Measurements from ENCODE around the gene PCNX2.
"Not testable (repeated sequence)": the region's sequence is repeated elsewhere in the genome, so short reads cannot be mapped to it uniquely, and the experiment has no call there.

Gene PCNX2

DNA sequence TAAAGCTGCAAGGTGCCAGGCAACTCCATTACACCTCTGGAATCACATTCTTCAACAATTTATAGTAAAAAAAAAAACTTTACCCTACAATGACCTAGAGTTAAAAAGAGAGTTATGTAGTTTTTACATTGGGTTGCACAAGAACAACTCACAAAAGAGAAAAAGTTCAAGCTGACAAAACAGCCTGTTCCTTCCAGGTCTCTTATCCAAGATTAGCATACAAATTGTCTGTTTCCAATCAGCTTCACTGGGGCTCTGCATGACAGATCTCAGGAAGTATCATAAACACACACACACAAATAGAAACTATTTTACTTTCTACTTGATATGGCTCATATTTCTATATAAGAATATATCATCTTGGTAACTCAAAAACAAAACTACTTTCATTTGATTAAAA, 154.6 kb downstream of the PCNX2 start:
- DNase-seq: no peak

DNA sequence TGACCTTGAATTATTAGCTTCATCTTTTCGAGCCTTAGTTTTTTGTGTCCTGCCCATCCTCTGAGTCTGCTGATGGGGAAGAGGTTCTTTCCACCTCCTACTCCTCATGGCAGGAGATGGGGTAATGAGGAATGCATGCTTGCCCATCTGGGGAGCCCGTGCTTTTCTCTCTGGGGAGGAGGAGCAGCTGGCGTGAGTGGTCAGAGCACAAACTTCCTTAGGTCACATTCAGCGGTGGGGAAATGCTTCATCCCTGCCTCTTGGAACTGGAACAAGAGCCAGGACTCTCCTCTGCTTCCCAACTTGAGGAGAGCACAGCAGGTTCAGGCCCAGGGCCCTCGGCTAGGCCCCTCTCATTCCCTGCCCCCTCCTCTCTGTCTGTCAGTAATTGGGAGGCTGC, 155.0 kb downstream of the PCNX2 start:
- no peak for DNase-seq

DNA sequence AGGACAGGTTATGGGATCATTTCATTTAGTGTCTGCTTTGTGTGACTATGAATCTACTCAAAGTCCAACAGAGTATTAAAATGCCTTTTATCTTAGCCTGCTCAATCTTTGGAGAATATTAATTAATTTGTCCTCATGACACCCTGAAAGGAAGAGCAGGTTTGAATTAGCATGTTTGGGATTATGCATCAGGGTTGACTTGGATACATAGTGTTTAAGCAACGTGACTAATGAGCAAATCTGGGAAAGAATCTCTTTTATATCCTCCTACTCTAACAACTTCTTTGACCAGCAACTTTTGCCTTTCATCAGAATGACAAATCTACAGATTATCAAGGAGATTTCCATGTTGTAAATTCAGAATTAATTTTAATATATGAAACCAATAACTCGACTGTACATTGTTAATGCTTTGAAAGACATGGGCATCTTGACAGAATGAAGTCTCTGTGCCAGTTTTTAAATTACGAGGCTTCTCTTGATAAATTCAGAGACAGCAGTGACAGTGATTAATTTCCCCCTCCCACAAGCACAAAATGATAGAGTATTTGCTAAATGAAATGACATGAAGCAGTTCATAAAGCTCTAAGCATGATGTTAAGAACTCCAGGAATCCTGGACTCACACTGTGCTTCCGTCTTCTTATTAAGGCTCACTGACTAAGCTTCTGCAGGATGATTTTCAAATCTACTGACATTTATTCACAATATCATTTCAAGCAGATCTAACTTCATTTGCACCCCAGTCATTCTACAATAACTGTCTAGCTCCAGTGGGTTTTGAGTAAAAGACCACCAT, 156.5 kb downstream of the PCNX2 start:
- no peak for DNase-seq

DNA sequence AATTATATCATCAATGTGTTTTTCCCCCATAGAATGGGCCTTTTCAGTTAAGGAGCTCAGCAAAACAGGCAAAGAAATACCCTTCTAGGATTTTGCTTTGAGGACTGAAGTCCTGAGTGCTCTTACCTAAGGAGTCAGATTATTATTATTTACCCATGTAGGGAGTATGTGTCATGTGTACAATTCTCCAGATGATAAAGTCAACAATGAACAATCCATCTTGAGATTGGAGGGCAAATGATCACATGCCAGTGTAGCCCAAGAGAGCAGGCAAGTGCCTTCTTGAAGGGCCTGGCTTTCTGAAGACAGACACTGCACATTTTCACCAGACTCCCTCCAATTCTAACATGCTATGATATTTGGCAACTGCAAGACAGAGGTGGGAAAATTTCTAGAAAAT, 159.7 kb downstream of the PCNX2 start:
- no peak for DNase-seq

DNA sequence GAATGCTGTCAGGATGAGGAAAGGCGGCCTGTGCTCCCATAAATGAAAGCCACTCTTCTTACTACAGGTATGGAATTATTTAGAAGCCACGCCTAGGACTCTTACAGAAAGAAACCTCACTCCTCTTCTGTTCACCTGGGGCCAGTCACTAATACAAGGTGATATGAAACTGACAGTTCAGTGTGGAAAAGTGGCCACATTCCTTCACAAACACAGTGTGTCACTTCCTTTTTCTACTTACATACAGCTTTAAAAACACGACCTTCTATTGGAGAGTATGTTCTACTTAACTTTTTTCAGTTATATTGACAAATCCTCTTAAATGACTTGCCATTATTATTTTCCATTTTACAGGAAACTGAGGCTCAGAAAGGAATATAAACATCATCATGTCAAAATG, 163.1 kb downstream of the PCNX2 start:
- no peak for DNase-seq

DNA sequence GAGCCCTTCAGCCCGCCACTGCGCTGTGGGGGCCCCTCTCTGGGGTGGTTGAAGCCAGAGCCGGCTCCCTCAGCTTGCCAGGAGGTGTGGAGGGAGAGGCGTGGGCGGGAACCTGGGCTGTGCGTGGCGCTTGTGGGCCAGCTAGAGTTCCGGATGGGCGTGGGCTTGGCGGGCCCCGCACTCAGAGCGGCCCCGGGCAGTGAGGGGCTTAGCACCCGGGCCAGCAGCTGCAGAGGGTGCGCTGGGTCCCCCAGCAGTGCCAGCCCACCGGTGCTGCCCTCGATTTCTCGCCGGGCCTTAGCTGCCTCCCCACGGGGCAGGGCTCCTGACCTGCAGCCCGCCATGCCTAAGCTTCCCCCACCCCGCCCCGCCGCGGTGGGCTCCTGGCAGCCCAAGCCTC, 166.5 kb downstream of the PCNX2 start:
- not testable (repeated sequence) for DNase-seq

DNA sequence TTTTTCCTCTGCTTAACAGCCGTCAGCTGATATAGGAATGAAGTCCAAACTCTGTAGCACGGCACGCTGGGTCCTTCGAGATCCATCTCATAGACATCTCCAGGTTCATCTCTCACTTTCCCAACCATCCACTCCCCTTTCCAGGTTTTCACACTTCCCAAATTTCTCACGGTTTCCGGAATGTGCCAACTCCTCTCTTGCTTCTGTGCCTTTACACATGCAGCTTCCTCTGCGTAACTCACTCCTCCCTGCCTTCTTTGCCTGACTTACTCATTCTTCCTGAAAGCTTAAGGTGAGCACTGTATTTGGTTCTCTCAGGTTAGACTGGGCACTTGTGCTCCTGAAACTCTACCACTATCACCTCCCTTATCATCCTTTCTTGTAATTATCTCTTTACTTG, 168.4 kb downstream of the PCNX2 start:
- DNase-seq: no peak

DNA sequence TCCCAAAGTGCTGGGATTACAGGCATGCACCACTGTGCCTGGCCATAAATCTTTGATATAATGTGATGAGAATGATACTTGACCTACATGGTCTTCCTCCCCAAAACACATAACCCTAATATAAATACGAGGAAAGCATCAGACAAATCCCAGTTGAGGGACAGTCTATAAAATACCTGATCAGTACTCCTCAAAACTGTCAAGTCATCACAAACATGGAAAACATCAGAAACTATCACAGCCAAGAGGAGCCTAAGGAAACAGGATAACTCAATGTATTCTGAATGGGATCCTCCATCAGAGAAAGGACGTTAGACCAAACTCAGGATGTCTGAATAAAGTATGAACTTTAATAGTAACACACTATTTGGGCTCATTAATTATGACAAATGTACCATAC, 172.7 kb downstream of the PCNX2 start:
- DNase-seq: no peak

DNA sequence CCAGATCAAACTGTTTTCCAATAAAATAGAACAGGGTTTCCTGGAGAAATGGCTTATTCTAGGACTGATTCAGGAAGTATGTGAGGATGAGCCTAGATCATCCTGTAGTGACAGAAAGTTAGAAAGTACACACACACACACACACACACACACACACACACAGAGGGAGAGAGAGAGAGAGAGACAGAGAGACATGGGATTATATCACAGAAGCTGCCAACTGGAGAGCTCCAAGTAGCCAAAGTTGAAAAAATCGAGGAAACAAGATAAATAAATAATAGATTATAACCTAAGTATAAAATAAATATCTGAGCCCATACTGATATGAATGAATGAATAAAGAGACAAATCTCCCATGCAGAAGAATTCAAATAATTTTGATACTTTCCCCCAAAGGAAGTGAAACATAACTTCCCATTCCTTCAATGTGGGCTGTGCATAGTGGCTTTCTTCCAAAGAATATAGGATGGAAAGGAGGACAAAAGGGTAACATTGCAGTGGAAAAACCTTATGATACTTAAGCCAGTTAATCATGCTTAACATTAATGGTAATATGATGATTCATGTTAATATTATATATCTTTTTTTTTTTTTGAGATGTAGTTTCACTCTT, 173.5 kb downstream of the PCNX2 start:
- DNase-seq: no peak

DNA sequence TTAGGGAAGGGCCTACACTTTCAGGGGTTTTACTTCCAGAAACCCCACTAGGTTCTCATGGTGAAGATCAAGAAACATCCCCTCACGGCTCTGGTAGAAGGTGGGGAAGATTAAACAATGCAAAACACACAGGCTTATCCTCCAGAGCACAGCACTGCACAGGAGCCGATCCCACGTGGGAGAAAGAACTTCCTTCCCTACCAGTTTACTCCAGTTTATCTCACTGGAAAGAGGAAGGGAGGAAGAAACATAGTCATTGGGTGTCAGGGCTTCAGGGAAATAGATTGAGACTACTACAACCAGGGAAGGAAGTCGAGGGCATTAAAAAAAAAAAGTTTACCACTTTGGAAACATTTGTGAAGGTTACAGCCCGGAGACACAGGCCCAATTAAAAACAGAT, 180.7 kb downstream of the PCNX2 start:
- DNase-seq: no peak

DNA sequence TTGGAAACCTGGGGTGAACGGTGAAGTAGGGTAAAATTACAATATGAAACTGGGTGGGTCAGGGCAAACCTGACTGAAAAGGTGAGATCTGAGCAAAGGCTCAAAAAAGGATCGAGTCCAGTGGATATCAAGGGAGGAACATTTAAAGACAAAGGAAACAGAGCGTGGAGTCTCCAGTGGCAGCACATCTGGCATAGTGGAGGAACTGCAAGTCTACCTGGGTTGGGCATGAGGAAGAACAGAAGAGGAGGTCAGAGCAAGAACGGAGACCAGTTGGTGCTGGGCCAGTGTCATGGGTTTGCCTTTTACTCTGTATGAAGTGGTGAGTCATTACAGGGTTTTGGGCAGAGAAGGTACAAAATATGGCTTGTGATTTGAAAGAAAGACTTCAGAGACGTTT, 181.4 kb downstream of the PCNX2 start:
- DNase-seq: no peak

DNA sequence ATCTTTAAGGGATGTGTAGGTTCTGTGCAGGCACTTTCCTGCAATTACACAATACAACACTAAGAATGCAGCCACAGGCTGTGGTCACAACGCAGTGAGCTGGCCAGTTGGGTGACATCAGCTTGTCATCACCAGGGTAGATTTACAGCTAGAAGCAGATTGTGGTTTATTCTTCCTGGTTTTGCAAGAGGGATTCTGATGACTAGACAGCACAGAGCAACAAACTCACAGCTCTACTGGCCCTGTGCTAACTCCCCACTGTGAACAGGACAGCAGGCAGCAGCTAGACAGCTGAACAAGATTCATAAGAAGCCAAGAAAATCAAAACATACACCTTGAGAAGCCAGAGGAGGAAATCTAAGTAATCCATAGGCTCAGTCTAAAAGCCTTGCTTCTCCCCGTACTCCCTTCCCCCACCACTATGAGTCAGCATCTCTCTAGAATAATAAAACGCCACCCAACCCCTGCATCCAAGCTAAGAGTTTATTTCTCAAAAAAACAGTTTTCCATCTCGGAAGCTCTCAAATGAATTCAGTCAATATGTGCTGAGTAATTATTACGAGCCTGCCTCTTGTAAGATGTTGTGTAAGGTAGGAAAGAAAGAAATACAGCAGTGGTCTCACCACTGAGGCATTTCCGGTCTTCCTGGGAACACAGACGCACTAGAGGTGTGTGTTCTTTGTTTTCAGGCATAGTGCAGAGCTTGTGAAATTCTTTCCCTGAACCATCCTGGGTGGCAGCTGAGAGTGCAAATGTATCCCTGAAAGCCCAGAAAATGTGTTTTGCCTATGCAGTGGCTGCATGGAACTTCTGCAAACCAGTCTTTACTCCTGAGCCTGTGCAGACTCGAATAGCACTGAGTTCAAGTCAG, 182.3 kb downstream of the PCNX2 start:
- DNase-seq: no peak

DNA sequence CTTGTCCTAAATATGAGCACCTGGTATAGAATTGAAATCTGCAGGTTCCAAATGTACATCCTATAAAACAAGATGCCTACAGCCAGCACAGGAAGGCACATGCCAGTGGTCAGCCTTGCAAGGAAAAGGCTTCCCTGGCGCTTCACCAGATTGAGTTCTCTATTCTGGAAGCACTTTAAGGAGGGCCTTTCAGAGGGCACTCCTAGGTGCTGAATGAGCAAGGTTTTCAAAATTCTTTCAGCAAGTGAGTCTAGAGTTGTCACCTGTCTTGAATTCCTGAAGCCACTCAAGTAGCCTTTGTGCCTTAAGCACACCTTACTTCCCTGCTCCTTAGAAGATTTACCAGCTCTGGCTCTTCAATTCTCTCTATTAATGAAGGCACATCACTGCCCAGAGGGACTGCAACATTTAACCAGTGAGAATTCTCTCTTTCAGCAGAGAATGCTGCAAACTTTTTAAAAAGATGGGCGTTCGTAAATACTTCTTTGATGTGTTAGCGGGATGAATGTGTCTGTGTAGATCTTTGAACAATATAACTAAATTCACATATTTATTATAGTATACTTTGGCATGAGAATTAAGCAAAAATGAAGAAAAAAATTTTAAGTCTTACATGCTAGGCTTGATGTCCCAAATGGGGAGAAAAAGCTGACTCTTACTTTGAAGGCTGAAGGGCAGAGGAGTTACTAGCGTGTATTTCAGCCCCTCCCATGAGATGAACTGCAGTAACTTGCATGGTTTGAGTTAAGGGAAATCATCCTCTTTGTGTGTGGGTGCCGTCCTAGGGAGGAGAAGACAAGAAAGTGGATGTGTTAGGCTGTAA, 183.1 kb downstream of the PCNX2 start:
- no peak for DNase-seq

DNA sequence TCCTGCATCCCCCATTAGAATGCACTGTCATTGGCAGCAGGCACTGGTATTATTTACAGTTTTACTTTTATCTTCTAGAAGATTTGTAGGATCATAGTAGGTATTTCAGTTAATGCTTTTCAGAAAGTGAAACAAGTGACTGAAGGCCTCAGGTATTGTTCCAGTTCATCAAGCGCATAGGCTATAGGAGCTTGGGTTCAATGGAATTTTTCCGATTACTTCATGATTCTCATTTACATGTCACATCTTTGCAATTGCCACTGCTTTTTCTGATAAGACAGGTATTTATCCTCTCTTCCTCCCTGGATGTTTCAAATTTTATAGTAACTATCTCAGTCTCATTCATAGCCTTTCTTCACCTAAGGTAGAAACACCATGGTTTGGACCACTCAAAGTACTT, 183.8 kb downstream of the PCNX2 start:
- no peak for DNase-seq

DNA sequence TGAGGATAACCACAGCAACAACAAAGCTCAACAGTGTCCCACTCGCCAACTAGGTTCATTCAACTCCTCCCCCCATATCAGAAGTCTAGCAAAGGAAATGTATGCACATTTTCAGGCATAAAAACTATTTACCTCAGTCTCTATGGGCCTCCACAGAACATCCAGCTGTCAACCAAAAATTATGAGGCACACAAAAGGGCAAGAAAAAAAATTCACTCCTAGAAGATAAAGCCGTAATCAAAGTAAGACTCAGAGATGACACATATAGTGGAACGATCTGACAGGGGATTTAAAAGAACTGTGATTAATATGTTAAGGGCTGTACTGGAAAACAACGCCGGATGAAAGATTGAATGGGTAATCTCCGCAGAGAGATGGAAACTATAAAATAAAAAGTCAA, 186.4 kb downstream of the PCNX2 start:
- no peak for DNase-seq

DNA sequence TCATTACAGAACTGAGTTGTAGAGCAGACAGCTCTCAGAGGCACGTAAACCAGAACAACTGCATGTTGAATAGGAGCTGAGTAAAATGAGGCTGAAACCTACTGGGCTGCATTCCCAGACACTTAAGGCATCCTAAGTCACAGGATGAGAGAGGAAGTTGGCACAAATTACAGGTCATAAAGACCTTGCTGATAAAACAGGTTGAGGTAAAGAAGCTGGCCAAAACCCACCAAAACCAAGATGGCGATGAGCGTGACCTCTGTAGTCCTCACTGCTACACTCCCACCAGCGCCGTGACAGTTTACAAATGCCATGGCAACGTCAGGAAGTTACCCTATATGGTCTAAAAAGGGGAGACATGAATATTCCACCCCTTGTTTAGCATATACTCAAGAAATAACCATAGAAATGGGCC, 187.8 kb downstream of the PCNX2 start:
- not testable (repeated sequence) for DNase-seq

DNA sequence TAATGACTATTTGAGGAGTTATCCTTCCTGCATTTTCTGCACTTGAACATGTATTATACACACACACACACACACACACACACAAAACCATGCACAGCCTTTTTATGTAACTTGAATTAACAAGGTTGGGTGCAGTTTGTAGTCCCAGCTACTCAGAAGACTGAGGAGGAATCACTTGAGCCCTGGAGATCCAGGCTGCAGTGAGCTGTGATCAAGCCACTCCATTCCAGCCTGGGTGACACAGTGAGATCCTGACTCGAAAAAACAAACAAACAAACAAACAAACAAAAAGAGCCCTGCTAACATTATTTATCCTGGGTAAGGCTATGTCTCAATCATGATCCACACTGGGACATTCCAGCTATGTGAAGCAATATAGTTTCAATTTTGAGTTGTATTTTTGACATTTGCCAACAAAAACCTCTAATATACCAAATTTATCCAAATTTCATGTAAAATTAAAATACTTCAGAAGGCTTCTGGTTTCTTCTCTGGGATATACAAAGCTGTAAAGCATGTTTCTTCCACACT, 188.3 kb downstream of the PCNX2 start:
- DNase-seq: no peak

DNA sequence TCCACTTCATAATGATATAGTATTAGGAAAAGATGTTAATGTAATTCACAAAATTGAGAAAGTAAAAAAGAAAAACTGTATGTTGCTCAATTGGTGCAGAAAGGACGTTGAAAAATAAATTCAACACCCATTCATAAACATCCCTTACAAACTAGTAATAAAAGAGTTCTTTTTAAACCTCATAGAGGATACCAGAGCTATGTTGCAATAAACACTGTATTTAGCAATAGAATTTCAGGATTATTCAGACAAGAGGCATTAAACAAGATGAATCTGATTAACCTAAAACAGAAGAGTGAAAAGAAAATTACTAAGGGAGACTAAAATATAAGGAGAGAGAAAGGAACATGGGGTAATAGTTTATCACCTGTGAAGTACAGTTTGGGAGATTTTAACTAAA, 190.3 kb downstream of the PCNX2 start:
- DNase-seq: no peak

DNA sequence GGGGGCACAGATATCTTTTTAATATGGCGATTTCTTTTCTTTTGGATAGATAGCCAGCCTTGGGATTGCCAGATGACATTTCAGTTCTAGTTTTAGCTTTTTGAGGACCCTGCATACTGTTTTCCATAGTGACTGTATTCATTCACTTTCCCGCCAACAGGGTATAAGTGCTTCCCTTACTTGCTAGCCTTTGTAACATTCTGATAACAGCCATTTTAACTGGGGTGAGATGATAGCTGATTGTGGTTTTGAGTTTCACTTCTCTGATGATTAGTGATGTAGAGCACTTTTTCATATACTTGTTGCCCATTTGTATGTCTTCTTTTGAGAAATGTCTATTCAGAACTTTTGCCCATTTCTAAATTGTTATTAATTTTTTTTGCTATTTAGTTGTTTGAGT, 193.2 kb downstream of the PCNX2 start:
- no peak for DNase-seq

DNA sequence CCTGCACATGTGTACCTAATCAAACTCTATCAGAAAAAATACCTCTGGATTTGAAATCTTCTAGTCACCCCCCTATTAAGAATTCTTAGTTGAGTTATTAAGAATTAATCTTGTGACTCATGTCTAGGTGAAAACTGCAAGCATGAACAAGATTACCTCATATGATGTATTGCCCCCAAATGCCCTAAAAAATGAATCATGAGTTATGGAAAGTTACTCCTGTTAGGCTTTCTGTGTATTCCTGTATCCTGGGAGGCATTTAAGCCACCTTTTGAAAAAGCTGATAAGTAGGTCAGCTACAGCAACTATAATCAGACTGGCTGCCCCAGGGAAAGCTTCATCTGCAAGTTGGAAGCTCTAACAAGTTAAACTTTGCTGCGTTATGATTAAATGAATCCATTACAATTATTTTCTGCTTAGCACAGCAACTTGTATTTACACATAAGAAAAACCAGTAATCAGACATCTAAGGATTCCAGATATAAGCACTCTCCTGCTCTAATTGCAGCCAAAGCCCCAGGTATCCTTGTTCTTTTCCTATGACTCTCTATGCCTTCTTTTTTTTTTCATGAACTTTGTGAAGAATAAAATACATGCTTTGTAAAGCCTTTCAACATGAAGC, 197.5 kb downstream of the PCNX2 start:
- DNase-seq: no peak

DNA sequence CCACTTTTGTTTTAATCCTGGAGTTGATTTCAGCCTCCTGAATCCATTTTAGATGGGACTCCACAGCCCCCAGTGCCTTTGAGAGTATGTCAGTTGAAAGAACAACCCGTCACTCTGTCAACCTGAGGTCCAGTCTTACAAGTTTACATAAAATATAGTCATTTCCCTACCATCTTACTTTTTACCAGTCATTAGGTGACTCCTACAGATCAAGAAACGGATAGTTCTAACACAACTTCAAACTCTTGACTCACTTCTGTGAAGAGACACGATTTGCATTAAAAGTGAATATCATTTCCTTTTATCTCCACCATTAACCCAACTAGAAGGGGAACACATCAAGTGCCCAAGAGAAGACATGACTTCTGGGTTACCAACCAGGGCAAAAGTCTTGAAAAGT, 198.0 kb downstream of the PCNX2 start:
- no peak for DNase-seq

DNA sequence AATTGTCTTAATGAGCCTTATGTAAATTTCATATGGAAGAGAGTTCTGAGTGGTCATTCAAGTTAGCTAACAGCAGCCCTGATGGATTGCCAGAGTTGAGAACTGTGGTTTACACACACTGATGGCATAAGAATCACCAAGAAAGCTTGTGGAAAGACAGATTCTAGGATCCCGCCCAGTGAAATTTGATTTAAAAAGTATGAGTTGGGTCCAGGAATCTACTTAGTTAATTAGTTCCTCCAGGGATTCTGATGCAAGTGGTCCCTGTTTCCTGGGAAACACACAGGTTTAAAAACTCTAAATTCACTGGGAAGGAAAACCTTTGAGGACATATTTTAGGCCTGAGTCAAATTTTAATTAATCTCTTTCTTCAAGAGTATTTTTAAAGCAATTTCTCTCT, 200.8 kb downstream of the PCNX2 start:
- no peak for DNase-seq
